ENCODE results near the gene FBXL7. TPM values are rescaled to one million over a fixed set of nuclear protein-coding genes. Genes with fewer than 3 reads are reported as not detected.

The FBXL7 gene
- total and polyA plus RNA-seq, 4 donors, result 0.24 to 1.4 (median 1.2) TPM

- WGBS, result 84% methylated on average over 2 of the region's 2 CpGs
- TF ChIP-seq MAX (IDR thresholded peaks at IDR 0.05), result no peak
- TF ChIP-seq RAD21 (IDR thresholded peaks at IDR 0.05), result no peak
- no peak for TF ChIP-seq GABPA (IDR thresholded peaks at IDR 0.05 in 1 of 2, conservative IDR thresholded peaks at IDR 0.05 in 1 of 2)
- TF ChIP-seq ATF3 (IDR thresholded peaks at IDR 0.05), result no peak
- no peak for TF ChIP-seq YY1 (IDR thresholded peaks at IDR 0.05)
- no peak for TF ChIP-seq TAF1 (conservative IDR thresholded peaks at IDR 0.05)
- TF ChIP-seq HNF4G (IDR thresholded peaks at IDR 0.05), result no peak
- TF ChIP-seq CTCF (IDR thresholded peaks at IDR 0.05; ENCODE audit: low read depth, low read length, missing input control), result no peak
- no peak for TF ChIP-seq REST (IDR thresholded peaks at IDR 0.05)
- no peak for TF ChIP-seq SP1 (IDR thresholded peaks at IDR 0.05)
- no peak for DNase-seq (ENCODE audit: low spot score)
- Histone ChIP-seq H3K4me1 (ENCODE audit: control insufficient read depth in 4 of 4, insufficient read depth in 4 of 4, low read length in 3 of 4) (no peaks in the 10 kb centered on the region), H3K27ac (ENCODE audit: low read depth in 1 of 2, low read length in 2 of 2) (no peak overlapping the region), H3K27me3 (ENCODE audit: control insufficient read depth in 4 of 4, insufficient read depth in 4 of 4, low read length in 3 of 4) (no peaks in the 10 kb centered on the region), H3K4me3 (ENCODE audit: low read depth in 1 of 3, low read length in 3 of 3) (no peak overlapping the region), H3K9ac (ENCODE audit: low read depth in 1 of 2, low read length in 2 of 2) (no peak overlapping the region), H3K9me3 (ENCODE audit: control insufficient read depth in 4 of 4, low read length in 3 of 4) (no peaks in the 10 kb centered on the region), H3K36me3 (ENCODE audit: control insufficient read depth in 4 of 4, insufficient read depth in 3 of 4, low read depth in 1 of 4, low read length in 3 of 4) (no peaks in the 10 kb centered on the region)
Measured at GRCh38 chr5:15524712-15525111, 24.7 kb downstream of the FBXL7 start.

- TF ChIP-seq TAF1 (conservative IDR thresholded peaks at IDR 0.05), result no peak
- TF ChIP-seq MAX (IDR thresholded peaks at IDR 0.05), result no peak
- TF ChIP-seq RXRA (IDR thresholded peaks at IDR 0.05), result no peak
- no peak for TF ChIP-seq JUND (IDR thresholded peaks at IDR 0.05)
- no peak for TF ChIP-seq RAD21 (IDR thresholded peaks at IDR 0.05)
- TF ChIP-seq ZBTB33 (IDR thresholded peaks at IDR 0.05), result no peak
- no peak for TF ChIP-seq REST (IDR thresholded peaks at IDR 0.05)
- TF ChIP-seq EGR1 (IDR thresholded peaks at IDR 0.05; ENCODE audit: low read depth in 2 of 2), result no peak
- TF ChIP-seq HNF4G (IDR thresholded peaks at IDR 0.05), result no peak
- Histone ChIP-seq H3K27me3 (ENCODE audit: control insufficient read depth in 4 of 4, insufficient read depth in 4 of 4, low read length in 3 of 4) (no peaks in the 10 kb centered on the region), H3K4me1 (ENCODE audit: control insufficient read depth in 4 of 4, insufficient read depth in 4 of 4, low read length in 3 of 4) (no peaks in the 10 kb centered on the region), H3K9me3 (ENCODE audit: control insufficient read depth in 4 of 4, low read length in 3 of 4) (no peaks in the 10 kb centered on the region), H3K36me3 (ENCODE audit: control insufficient read depth in 4 of 4, insufficient read depth in 3 of 4, low read depth in 1 of 4, low read length in 3 of 4) (no peaks in the 10 kb centered on the region), H3K4me3 (ENCODE audit: low read depth in 1 of 3, low read length in 3 of 3) (no peak overlapping the region), H3K27ac (ENCODE audit: low read depth in 1 of 2, low read length in 2 of 2) (no peak overlapping the region), H3K9ac (ENCODE audit: low read depth in 1 of 2, low read length in 2 of 2) (no peak overlapping the region)
- WGBS, result 84% methylated on average over 3 of the region's 3 CpGs
- DNase-seq (ENCODE audit: low spot score), result no peak
Measured at GRCh38 chr5:15525703-15526275, 25.8 kb downstream of the FBXL7 start.

Data from liver (tissue), 9 donors.